GM19035 (cell line): Measurements from ENCODE around the gene MAT2A.
A peak's percentile ranks its signal among the peaks of the same experiment; 100 is the strongest.
"Not testable (repeated sequence)": the region's sequence is repeated elsewhere in the genome, so short reads cannot be mapped to it uniquely, and the experiment has no call there.

Experiments
- ATAC-seq: cut with Tn5 transposase; IDR thresholded peaks from one replicate; pipeline ENCODE4 v1.9.1; 2021; ENCODE audit not compliant: unreplicated experiment

MAT2A gene

DNA sequence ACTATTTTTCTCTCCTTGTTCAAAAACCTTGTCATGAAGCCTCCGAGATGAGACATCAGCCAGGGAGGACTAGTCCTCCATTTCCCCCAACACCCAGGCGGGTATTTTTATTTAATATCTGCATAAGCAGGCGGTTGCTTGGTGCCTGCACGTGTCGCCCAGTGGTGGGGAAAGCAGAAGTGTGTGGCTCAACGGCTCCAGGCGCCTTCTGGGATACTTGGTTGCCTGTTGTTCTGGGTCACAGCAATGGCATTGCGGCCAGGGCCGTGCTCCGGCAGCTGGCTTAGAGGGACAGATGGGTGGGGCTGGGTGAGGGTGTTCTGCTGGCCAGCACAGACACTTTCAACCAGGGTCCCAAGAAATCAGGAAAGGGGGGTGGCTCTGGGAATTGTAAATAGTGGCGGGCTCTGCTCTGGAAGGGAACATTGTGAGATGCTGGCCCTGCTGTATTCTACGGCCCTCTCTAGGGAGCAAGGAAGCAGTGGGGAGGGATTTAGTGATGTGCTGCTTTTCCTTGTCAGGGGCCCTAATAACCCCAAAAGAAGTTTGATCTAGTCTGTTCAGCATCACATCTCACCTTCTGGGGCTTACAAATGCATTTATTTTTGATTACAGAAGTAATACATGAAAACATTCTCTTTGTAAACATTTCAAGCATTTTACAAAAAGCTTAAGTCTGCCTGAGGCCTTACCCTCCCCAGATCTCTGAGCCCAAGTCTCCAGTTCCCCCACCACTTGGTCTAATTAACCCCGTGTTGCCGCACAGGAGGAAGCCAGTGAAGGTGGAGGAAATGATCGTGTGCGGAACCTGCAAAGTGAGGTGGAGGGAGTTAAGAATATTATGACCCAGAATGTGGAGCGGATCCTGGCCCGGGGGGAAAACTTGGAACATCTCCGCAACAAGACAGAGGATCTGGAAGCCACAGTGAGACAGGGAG lies 39.5 kb downstream of the MAT2A start:
- peak; percentile 28 for ATAC-seq

DNA sequence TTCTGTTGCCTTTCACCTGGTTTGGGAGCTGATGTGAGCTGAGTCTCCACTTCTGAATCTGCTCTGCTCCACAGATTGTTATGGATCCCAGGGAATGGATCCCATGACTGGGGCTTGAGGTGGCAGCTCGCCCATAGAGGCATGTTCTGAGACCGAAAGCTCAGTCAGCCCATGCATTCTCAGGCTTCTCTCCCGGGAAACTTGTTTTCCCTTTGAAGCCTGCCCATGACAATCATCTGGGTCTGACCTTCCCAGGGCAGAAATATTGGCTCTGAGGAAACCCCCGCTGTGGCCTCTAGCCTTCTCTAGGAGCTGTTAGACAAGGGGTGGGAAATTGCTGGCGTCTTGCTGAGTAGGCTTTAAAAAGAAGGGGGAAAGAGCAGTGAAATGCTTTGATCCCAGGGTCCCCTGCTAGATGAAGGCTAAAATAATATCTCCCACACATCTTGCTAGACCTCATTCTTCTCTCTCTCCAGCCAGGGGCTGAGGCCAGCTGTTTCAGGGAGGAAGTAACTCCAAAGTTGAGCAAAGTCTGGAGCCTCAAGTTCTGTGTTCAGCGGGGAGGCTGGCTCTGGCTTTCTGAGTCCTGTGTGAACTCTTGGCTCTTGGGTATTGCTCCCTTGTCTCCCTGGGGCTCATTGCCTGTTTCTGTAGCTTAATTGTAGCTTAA lies 40.4 kb downstream of the MAT2A start:
- no peak for ATAC-seq

GRCh38 chr2:85580206-85580605 lies 41.2 kb downstream of the MAT2A start:
- ATAC-seq = no peak

DNA sequence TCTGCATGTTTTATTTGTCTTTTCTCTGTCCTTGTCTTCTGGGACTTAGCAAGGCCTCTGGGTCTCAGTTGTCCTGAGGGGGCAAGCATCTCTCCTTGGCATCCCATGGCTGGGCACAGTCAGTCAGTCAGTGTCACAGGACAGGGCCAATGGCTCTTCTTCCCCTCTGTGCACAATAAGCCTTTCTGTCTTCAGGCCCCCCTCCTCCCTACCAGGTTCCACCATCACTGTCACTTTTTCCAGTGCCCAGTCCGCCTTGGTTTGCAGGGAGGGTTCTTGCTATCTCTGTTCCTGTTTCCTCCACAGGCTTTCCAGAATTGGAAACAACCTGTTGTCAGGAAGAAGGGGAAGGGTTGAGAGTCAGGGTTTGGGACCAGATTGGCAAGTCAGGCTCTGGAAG lies 43.5 kb downstream of the MAT2A start:
- no peak for ATAC-seq

GRCh38 chr2:85583667-85584353 lies 44.8 kb downstream of the MAT2A start:
- ATAC-seq = peak; percentile 54

DNA sequence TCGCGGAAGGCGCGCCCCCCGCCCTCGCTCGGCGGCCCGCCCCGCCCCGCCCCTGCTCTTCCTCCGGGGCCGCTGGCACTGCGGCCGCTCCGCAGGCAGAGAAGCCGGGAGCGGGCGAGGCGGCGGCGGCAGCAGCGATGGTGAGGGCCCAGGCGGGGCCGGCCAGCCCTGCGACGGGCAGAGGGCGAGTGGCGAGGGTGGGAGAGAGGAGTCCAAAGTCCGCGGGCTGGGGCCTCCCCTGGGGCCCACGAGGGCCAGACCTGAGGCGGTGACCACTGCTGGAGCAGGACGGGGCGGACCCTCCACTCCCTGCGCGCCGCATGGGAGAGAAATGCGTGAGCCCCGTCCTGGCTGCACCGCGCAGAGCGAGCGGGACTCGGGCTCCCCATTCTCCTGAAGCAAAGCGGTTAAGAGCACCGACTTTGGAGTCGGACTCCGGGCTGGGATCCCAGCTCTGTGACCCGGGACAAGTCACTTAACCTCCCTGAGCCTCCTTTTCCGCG lies 45.4 kb downstream of the MAT2A start, which contains the start of gene VAMP5:
VAMP5 (plus strand) TSS at position 78 of the 503 bp plus-strand sequence; CDS start at position 138, 60 bp downstream.
- ATAC-seq = peak; percentile 42

GRCh38 chr2:85584857-85585780 lies 46.2 kb downstream of the MAT2A start:
- ATAC-seq = peak; percentile 42

- ATAC-seq = no peak
Measured at GRCh38 chr2:85585781-85586105, 46.8 kb downstream of the MAT2A start.

GRCh38 chr2:85588236-85588635 lies 49.3 kb downstream of the MAT2A start:
- no peak for ATAC-seq

- no peak for ATAC-seq
Measured at GRCh38 chr2:85588645-85589044, 49.7 kb downstream of the MAT2A start.

DNA sequence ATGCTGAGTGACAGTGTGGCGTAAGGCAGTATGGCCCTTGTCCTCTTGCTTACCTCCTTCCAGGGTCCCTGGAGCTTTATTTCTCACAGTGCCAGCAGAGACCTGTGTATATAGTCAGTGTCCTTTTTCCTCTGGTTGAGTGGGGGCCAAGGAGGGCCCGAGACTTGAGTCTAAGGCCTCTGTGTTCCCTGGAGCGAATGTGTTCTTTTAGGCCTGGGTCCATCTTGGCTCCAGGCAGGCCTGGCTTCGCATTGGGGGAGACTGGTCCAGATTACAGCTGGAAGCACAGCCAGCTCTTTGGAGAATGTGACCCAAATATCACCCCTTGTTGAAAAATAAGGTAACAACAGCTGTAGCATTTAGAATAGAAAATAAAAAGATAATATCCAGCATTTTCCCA lies 50.2 kb downstream of the MAT2A start:
- ATAC-seq = no peak

- no peak for ATAC-seq
Measured at GRCh38 chr2:85589982-85590791, 51.2 kb downstream of the MAT2A start.

GRCh38 chr2:85590950-85591349 lies 52.0 kb downstream of the MAT2A start:
- ATAC-seq = no peak

DNA sequence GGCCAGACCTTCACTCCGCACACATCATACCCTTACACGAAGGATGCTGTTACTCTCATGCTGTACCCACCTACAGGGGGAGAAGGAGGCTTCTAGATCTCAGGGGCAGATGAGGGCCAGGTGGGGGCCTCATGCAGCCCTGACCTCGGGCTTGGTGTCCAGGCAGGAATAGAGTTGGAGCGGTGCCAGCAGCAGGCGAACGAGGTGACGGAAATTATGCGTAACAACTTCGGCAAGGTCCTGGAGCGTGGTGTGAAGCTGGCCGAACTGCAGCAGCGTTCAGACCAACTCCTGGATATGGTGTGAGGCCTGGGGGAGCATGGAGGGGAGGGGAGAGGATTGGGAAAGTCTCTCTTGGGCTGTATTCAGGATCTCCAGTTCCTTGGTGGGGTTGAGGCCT lies 52.6 kb downstream of the MAT2A start:
- no peak for ATAC-seq

DNA sequence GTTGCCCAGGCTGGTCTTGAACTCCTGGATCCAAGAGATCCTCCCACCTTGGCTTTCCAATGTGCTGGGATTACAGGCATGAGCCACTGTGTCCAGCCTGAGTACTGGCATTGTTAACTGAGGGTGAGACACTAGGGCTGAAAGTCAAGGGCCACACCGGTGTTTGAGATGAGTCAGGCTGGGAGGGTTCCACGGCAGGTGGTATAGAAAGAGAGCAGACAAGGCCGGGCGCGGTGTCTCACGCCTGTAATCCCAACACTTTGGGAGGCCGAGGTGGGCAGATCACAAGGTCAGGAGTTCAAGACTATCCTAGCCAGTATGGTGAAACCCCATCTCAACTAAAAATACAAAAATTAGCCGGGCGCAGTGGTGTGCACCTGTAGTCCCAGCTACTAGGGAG lies 53.3 kb downstream of the MAT2A start:
- ATAC-seq = not testable (repeated sequence)

GRCh38 chr2:85593023-85593422 lies 54.1 kb downstream of the MAT2A start:
- ATAC-seq = no peak
